Progenitor cell of endocrine pancreas (in vitro differentiated cells): ENCODE data around the gene ZNF678. TPM values are rescaled to one million over a fixed set of nuclear protein-coding genes. Genes with fewer than 3 reads are reported as not detected.

ENCODE experiments used
- DNase-seq: peaks from one replicate; pipeline ENCODE4 v3.0.0; 2021; ENCODE audit warnings: low spot score; ENCODE audit not compliant: unreplicated experiment
- H3K27ac Mint-ChIP-seq: 2 replicates; pipeline ENCODE4 v1.8.0; 2021; ENCODE audit warnings: mild to moderate bottlenecking, moderate library complexity, mixed read lengths
- H3K27me3 Mint-ChIP-seq: 2 replicates; pipeline ENCODE4 v1.8.0; 2021; ENCODE audit warnings: mixed read lengths
- H3K36me3 Mint-ChIP-seq: 2 replicates; pipeline ENCODE4 v1.8.0; 2022; ENCODE audit warnings: mixed read lengths; ENCODE audit not compliant: insufficient read depth
- H3K4me1 Mint-ChIP-seq: 2 replicates; pipeline ENCODE4 v1.8.0; 2021; ENCODE audit warnings: low read depth, mixed read lengths
- H3K4me3 Mint-ChIP-seq: 2 replicates; pipeline ENCODE4 v1.8.0; 2021; ENCODE audit warnings: low read depth, mild to moderate bottlenecking, moderate library complexity, mixed read lengths
- H3K9me3 Mint-ChIP-seq: 2 replicates; pipeline ENCODE4 v1.8.0; 2021; ENCODE audit warnings: low read depth, mixed read lengths
- CTCF ChIP-seq: fragments of 200-600 bp; sonication (generic); IDR thresholded peaks from one replicate; pipeline ENCODE4 v1.5.0; 2021; ENCODE audit warnings: antibody characterized with exemption, mild to moderate bottlenecking; ENCODE audit not compliant: unreplicated experiment
- total RNA-seq: library from RNA; stranded (reverse); gene quantifications from 2 replicates; pipeline ENCODE4 v1.2.1, GENCODE V29; 2021

The ZNF678 gene
- total RNA-seq, 1 donor from 2014 or later, result 24.1 TPM

- Mint-ChIP-seq H3K27ac (no peak overlapping the region), H3K4me3 (no peak overlapping the region), H3K9me3 (peaks cover 15% of the 10 kb centered on the region), H3K36me3 (peaks cover 15% of the 10 kb centered on the region), H3K27me3 (peaks cover 6% of the 10 kb centered on the region), H3K4me1 (peaks cover 10% of the 10 kb centered on the region)
- TF ChIP-seq CTCF, result no peak
- no peak for DNase-seq
These were observed 2.0 kb upstream of the ZNF678 start for GRCh38 chr1:227561241-227561907.

GRCh38 chr1:227562037-227562436 is 1.3 kb upstream of the ZNF678 start:
- no peak for DNase-seq
- H3K36me3 Mint-ChIP-seq, result peaks cover 15% of the 10 kb centered on the region
- peak overlapping the region; percentile 23 for H3K4me3 Mint-ChIP-seq
- H3K27me3 Mint-ChIP-seq, result peaks cover 6% of the 10 kb centered on the region
- H3K9me3 Mint-ChIP-seq, result peaks cover 15% of the 10 kb centered on the region
- peaks cover 12% of the 10 kb centered on the region for H3K4me1 Mint-ChIP-seq
- peak overlapping the region; percentile 5 for H3K27ac Mint-ChIP-seq
- TF ChIP-seq CTCF, result no peak

GRCh38 chr1:227562933-227563323 is 428 bp upstream of the ZNF678 start:
- H3K27me3 Mint-ChIP-seq, result peaks cover 6% of the 10 kb centered on the region
- no peak for DNase-seq

GRCh38 chr1:227567256-227567655 is 3.9 kb downstream of the ZNF678 start:
- TF ChIP-seq CTCF, result no peak
- H3K27me3 Mint-ChIP-seq, result no peaks in the 10 kb centered on the region
- no peak overlapping the region for H3K27ac Mint-ChIP-seq
- no peak for DNase-seq
- H3K4me3 Mint-ChIP-seq, result no peak overlapping the region
- peaks cover 21% of the 10 kb centered on the region for H3K4me1 Mint-ChIP-seq
- peaks cover 13% of the 10 kb centered on the region for H3K36me3 Mint-ChIP-seq
- peaks cover 4% of the 10 kb centered on the region for H3K9me3 Mint-ChIP-seq

More at GRCh38 chr1:227562933-227563323, 428 bp upstream of the ZNF678 start:
- TF ChIP-seq CTCF, result no peak
- Mint-ChIP-seq H3K27ac (peak overlapping the region; percentile 100), H3K9me3 (peaks cover 15% of the 10 kb centered on the region), H3K36me3 (peaks cover 17% of the 10 kb centered on the region), H3K4me3 (peak overlapping the region; percentile 99), H3K4me1 (peaks cover 18% of the 10 kb centered on the region)

- peaks cover 12% of the 10 kb centered on the region for H3K36me3 Mint-ChIP-seq
- peaks cover 21% of the 10 kb centered on the region for H3K4me1 Mint-ChIP-seq
- H3K4me3 Mint-ChIP-seq, result no peak overlapping the region
- H3K9me3 Mint-ChIP-seq, result peaks cover under 1% of the 10 kb centered on the region
- no peaks in the 10 kb centered on the region for H3K27me3 Mint-ChIP-seq
- H3K27ac Mint-ChIP-seq, result no peak overlapping the region
- DNase-seq, result no peak
- no peak for TF ChIP-seq CTCF
These were observed 5.2 kb downstream of the ZNF678 start for GRCh38 chr1:227568593-227568992.
